ENCODE data around the gene TGFBR2. TPM values are rescaled to one million over a fixed set of nuclear protein-coding genes. Genes with fewer than 3 reads are reported as not detected.

TGFBR2 gene
- total RNA-seq, 2 donors from 2014 or later: 45.0 to 74.1 TPM

DNA sequence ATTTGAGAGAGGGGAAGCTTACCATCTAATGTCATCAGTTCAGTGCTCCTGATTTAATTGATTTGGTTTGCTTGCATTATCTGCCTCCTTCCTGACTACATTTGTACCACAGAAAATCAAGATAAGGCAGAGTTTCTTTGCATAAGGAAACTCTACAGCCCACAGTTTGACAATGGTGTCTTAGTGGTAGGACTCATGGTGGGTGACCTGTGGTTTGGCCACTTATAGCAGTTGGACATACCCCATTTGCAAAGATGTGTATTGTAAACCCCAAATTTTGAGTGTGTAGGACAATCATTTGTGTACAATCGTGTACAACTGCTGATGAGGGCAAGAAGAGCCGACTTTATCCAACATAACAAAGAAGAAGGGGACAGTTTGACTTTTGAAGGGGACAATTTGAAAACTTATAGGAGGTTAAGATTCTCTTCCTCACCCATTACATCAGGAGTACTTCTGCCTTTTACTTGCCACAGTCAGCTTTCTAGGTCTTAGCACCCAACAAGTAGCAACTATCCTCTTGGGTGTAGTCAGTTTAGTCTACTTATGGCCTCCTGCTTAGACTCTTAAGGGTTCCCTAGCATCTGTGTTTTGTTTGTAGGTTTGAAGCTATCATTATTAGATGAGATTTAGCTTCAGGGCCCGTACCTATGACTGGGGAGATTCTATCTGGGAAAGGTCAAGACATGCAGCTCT lies 6.2 kb downstream of the TGFBR2 start:
- Mint-ChIP-seq H3K36me3 (peaks cover 36 to 87% of the 10 kb centered on the region in 2 donors), H3K27ac (peak overlapping the region; percentile 97 to 100), H3K9me3 (no peaks in the 10 kb centered on the region)
- DNase-seq (ENCODE audit: low spot score in 2 of 2) (no peak), ATAC-seq (peak in 1 of 2 donors; percentile 3)

DNA sequence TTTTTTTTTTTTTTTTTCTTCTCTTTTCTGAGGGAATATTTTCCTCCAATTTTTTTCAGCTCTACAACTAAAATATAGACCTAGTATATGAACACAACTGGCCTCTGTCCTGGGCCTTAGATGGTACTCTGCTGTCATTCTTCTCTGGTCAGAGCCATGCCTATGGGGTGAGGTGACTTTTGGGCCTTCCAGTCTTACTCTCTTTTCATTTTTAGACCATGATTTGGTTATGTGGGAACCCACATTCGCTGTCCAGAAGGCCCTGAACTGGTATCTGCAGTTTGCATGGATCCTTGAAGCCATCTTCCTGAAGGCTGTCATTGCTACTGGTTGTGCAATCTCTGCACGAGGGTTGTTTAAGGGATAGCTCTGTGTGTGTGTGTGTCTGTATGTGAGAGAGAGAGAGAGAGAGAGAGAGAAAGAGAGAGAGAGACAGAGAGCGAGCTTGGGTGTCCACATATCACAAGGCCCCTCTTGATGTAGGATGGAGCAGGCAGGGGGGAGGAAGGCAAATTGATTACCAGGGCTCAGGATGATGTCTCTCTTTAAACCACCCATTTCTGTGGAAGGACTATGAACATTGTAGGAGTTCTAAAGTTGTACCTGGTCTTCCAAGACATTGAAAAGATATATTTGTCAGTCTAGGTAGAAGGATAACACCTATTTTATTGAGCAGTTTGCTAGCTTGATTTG lies 6.9 kb downstream of the TGFBR2 start:
- ATAC-seq (peak in 1 of 2 donors; percentile 15), DNase-seq (ENCODE audit: low spot score in 2 of 2) (no peak)
- peak overlapping the region; percentile 97 to 100 for H3K27ac Mint-ChIP-seq
- no peaks in the 10 kb centered on the region for H3K9me3 Mint-ChIP-seq
- H3K36me3 Mint-ChIP-seq: peaks cover 34 to 88% of the 10 kb centered on the region in 2 donors

GRCh38 chr3:30614373-30614772 lies 8.0 kb downstream of the TGFBR2 start:
- DNase-seq (ENCODE audit: low spot score in 2 of 2) (peak in 1 of 2 donors; percentile 0), ATAC-seq (no peak)
- Mint-ChIP-seq H3K27ac (peak overlapping the region; percentile 97 to 100), H3K36me3 (peaks cover 32 to 90% of the 10 kb centered on the region in 2 donors), H3K9me3 (peaks cover 0 to 1% of the 10 kb centered on the region in 2 donors)

GRCh38 chr3:30614943-30615342 lies 8.5 kb downstream of the TGFBR2 start:
- peaks cover 32 to 90% of the 10 kb centered on the region in 2 donors for H3K36me3 Mint-ChIP-seq
- peaks cover 0 to 7% of the 10 kb centered on the region in 2 donors for H3K9me3 Mint-ChIP-seq
- DNase-seq (ENCODE audit: low spot score in 2 of 2): peak in 1 of 2 donors; percentile 3
- H3K27ac Mint-ChIP-seq: peak overlapping the region; percentile 97 to 100
- peak; percentile 31 to 51 for ATAC-seq

GRCh38 chr3:30615615-30616346 lies 9.4 kb downstream of the TGFBR2 start:
- H3K36me3 Mint-ChIP-seq: peaks cover 26 to 84% of the 10 kb centered on the region in 2 donors
- H3K9me3 Mint-ChIP-seq: peaks cover 0 to 7% of the 10 kb centered on the region in 2 donors
- DNase-seq (ENCODE audit: low spot score in 2 of 2): peak in 1 of 2 donors; percentile 3
- peak overlapping the region; percentile 100 for H3K27ac Mint-ChIP-seq
- ATAC-seq: no peak

- DNase-seq (ENCODE audit: low spot score in 2 of 2): peak in 1 of 2 donors; percentile 1
- ATAC-seq: no peak
- peak overlapping the region; percentile 100 for H3K27ac Mint-ChIP-seq
- H3K36me3 Mint-ChIP-seq: peaks cover 25 to 83% of the 10 kb centered on the region in 2 donors
- H3K9me3 Mint-ChIP-seq: peaks cover 0 to 7% of the 10 kb centered on the region in 2 donors
These were observed 10.1 kb downstream of the TGFBR2 start for GRCh38 chr3:30616347-30617027.

- peak overlapping the region; percentile 100 for H3K27ac Mint-ChIP-seq
- H3K36me3 Mint-ChIP-seq: peaks cover 25 to 83% of the 10 kb centered on the region in 2 donors
- DNase-seq (ENCODE audit: low spot score in 2 of 2) (peak in 1 of 2 donors; percentile 1), ATAC-seq (no peak)
- peaks cover 0 to 7% of the 10 kb centered on the region in 2 donors for H3K9me3 Mint-ChIP-seq
These were observed 10.7 kb downstream of the TGFBR2 start for GRCh38 chr3:30617069-30617468.

DNA sequence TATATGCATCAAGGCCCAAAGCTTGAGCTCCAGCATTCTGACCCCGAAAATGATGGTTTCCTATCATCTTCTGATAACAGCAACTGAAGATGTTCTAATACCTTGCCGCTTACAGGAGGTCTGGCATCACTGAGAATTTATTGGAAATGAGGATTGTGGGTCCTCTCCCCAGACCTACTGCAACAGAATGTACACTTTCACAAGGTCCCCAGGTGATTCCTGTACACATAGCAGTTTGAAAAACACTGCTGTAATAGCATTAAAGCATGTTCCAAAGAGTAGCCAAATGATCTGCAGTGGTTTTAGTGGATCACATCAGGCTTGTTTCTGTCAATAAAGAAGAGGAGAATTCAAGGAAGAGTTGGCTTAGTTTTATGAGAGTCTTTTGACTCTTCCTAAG lies 11.3 kb downstream of the TGFBR2 start:
- DNase-seq (ENCODE audit: low spot score in 2 of 2) (no peak), ATAC-seq (no peak)
- Mint-ChIP-seq H3K9me3 (peaks cover 0 to 7% of the 10 kb centered on the region in 2 donors), H3K27ac (peak overlapping the region; percentile 100), H3K36me3 (peaks cover 25 to 78% of the 10 kb centered on the region in 2 donors)

DNA sequence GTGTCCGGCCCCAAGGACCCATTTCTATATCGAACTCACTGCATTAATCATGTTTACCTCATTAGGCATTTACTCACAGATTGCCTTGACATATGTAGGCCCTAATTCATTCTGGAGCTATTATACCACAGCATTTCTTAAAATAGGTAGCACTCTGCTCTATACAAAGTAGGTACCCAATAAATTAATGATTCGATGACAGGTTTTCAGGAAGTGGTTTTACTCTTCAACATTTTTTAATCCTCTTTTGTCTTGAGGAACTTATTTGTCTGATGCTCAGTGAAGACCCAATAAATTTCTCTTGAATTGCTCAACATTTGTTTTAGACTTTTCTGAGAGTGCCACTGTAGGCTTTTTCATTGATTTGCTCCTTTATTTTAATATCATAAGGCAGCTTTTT lies 12.1 kb downstream of the TGFBR2 start:
- Mint-ChIP-seq H3K36me3 (peaks cover 29 to 77% of the 10 kb centered on the region in 2 donors), H3K27ac (peak overlapping the region; percentile 100), H3K9me3 (peaks cover 1 to 7% of the 10 kb centered on the region in 2 donors)
- ATAC-seq (no peak), DNase-seq (ENCODE audit: low spot score in 2 of 2) (no peak)

- Mint-ChIP-seq H3K27ac (peak overlapping the region; percentile 100), H3K9me3 (peaks cover 3 to 7% of the 10 kb centered on the region in 2 donors), H3K36me3 (peaks cover 34 to 78% of the 10 kb centered on the region in 2 donors)
- no peak for ATAC-seq
- DNase-seq (ENCODE audit: low spot score in 2 of 2): no peak
These were observed 12.9 kb downstream of the TGFBR2 start for GRCh38 chr3:30619318-30619717.

DNA sequence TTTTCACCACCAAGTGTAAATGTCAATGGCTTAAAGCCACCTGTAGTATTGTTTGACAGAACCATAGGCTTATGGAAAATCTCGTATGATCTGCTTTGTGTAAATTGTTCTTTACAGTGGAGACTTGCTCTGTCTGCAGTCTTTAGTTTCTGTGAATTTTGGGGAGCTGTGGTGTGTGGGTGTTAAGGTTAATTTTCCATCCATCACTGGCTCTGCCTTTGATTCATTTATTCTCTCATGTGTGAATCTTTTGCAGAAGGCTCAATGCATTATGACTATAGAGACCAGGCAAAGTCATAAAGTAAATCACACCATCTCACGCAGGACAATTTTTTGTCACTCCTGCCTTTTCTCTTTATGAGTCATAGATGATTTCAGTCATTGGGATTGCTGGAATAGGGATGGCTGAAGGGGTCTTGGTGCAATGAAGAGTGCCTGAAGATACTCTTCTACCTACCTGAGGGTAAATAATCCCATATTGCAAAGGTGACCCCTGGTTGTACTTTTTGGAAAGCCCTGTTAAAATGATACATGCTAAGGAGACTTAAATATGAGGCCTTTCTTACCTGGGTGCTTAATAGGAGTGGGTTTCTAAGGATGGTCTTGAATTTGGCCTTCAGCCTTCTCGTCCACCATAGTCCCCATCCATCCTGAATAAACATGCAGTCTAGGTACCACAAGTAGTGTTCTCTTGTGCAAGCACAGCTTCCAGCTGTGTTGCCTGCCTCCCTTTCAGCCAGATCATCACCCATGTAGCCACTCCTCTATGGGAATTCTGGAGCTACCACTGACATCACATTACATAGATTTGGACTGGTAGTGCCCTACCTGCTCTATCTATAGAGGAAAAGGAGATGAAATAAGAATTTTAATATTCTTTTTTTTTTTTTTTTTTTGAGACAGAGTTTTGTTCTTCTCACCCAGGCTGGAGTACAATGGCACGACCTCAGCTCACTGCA lies 14.3 kb downstream of the TGFBR2 start:
- DNase-seq (ENCODE audit: low spot score in 2 of 2) (no peak), ATAC-seq (peak; percentile 82 to 85)
- Mint-ChIP-seq H3K9me3 (peaks cover 3 to 7% of the 10 kb centered on the region in 2 donors), H3K27ac (peak overlapping the region; percentile 100), H3K36me3 (peaks cover 34 to 86% of the 10 kb centered on the region in 2 donors)

- peaks cover 37 to 87% of the 10 kb centered on the region in 2 donors for H3K36me3 Mint-ChIP-seq
These were observed 15.2 kb downstream of the TGFBR2 start for GRCh38 chr3:30621576-30621975.

GRCh38 chr3:30622047-30622545 lies 15.7 kb downstream of the TGFBR2 start:
- peak overlapping the region; percentile 100 for H3K27ac Mint-ChIP-seq
- ATAC-seq: no peak
- peaks cover 39 to 86% of the 10 kb centered on the region in 2 donors for H3K36me3 Mint-ChIP-seq
- DNase-seq (ENCODE audit: low spot score in 2 of 2): no peak
- H3K9me3 Mint-ChIP-seq: peaks cover 3 to 7% of the 10 kb centered on the region in 2 donors

More at GRCh38 chr3:30621576-30621975, 15.2 kb downstream of the TGFBR2 start:
- no peak for ATAC-seq
- Mint-ChIP-seq H3K27ac (peak overlapping the region; percentile 100), H3K9me3 (peaks cover 3 to 7% of the 10 kb centered on the region in 2 donors)
- DNase-seq (ENCODE audit: low spot score in 2 of 2): no peak

DNA sequence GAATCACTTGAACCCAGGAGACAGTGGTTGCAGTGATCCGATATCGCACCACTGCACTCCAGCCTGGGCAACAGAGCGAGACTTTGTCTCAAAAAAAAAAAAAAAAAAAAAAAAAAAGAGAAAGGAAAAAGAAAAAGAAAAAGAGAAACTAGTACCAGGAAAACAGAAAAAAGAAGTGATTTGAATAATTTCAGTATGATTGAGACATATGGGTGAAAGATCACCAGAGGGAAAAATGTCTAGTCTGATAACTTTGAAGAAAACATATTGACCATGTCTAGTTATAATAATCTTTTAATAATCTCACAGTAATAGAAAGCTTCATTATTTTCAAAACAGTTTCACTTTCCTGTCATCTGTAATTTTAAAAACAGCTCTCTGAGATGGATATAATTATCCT lies 16.4 kb downstream of the TGFBR2 start:
- no peak for DNase-seq (ENCODE audit: low spot score in 2 of 2)
- ATAC-seq: peak in 1 of 2 donors; percentile 2
- H3K36me3 Mint-ChIP-seq: peaks cover 35 to 79% of the 10 kb centered on the region in 2 donors
- peaks cover 3 to 7% of the 10 kb centered on the region in 2 donors for H3K9me3 Mint-ChIP-seq
- H3K27ac Mint-ChIP-seq: peak overlapping the region; percentile 100

GRCh38 chr3:30623351-30623750 lies 16.9 kb downstream of the TGFBR2 start:
- peaks cover 3 to 7% of the 10 kb centered on the region in 2 donors for H3K9me3 Mint-ChIP-seq
- ATAC-seq (peak in 1 of 2 donors; percentile 46), DNase-seq (ENCODE audit: low spot score in 2 of 2) (no peak)
- peak overlapping the region; percentile 100 for H3K27ac Mint-ChIP-seq
- peaks cover 34 to 74% of the 10 kb centered on the region in 2 donors for H3K36me3 Mint-ChIP-seq
